Adipocyte (in vitro differentiated cells): ENCODE results near the gene PTCSC3.

Experiments
- DNase-seq: peaks from one replicate; pipeline ENCODE4 v3.0.0-alpha.2; 2015; ENCODE audit warnings: low read depth
- H3K27me3 ChIP-seq: replicated peaks from 2 replicates; pipeline ENCODE4 v1.7.0; 2013; ENCODE audit warnings: mild to moderate bottlenecking, low read length, moderate library complexity; ENCODE audit not compliant: control insufficient read depth, insufficient read depth
- H3K36me3 ChIP-seq: 2 replicates; pipeline ENCODE4 v1.7.0; 2013; ENCODE audit warnings: low read length, mild to moderate bottlenecking, moderate library complexity; ENCODE audit not compliant: control insufficient read depth, insufficient read depth, severe bottlenecking
- H3K4me1 ChIP-seq: 2 replicates; pipeline ENCODE4 v1.7.0; 2013; ENCODE audit warnings: mild to moderate bottlenecking, low read length, moderate library complexity; ENCODE audit not compliant: control insufficient read depth, insufficient read depth
- H3K4me3 ChIP-seq: 2 replicates; pipeline ENCODE4 v1.7.0; 2013; ENCODE audit warnings: mild to moderate bottlenecking, low read length, moderate library complexity
- H3K9ac ChIP-seq: 2 replicates; pipeline ENCODE4 v1.7.0; 2013; ENCODE audit warnings: mild to moderate bottlenecking, low read length, moderate library complexity
- H3K9me3 ChIP-seq: 2 replicates; pipeline ENCODE4 v1.7.0; 2013; ENCODE audit warnings: mild to moderate bottlenecking, low read length, moderate library complexity; ENCODE audit not compliant: control insufficient read depth

PTCSC3 gene

GRCh38 chr14:36173161-36173560 is 3.4 kb downstream of the PTCSC3 start:
- Histone ChIP-seq H3K9me3 (no peaks in the 10 kb centered on the region), H3K4me3 (no peak overlapping the region), H3K9ac (no peak overlapping the region), H3K36me3 (no peaks in the 10 kb centered on the region), H3K4me1 (no peaks in the 10 kb centered on the region), H3K27me3 (no peaks in the 10 kb centered on the region)
- no peak for DNase-seq

- Histone ChIP-seq H3K36me3 (no peaks in the 10 kb centered on the region), H3K4me3 (no peak overlapping the region), H3K9ac (no peak overlapping the region), H3K27me3 (peaks cover 3% of the 10 kb centered on the region), H3K4me1 (no peaks in the 10 kb centered on the region), H3K9me3 (no peaks in the 10 kb centered on the region)
- no peak for DNase-seq
These were observed 4.9 kb downstream of the PTCSC3 start for GRCh38 chr14:36171607-36172006.

GRCh38 chr14:36167431-36167830 is 9.1 kb downstream of the PTCSC3 start:
- no peaks in the 10 kb centered on the region for H3K36me3 ChIP-seq
- H3K9ac ChIP-seq: no peak overlapping the region
- H3K4me1 ChIP-seq: no peaks in the 10 kb centered on the region
- H3K27me3 ChIP-seq: peaks cover 3% of the 10 kb centered on the region
- H3K9me3 ChIP-seq: no peaks in the 10 kb centered on the region
- H3K4me3 ChIP-seq: no peak overlapping the region
- no peak for DNase-seq

- DNase-seq: no peak
- H3K4me3 ChIP-seq: no peak overlapping the region
- peaks cover 3% of the 10 kb centered on the region for H3K27me3 ChIP-seq
- no peaks in the 10 kb centered on the region for H3K36me3 ChIP-seq
- H3K9me3 ChIP-seq: no peaks in the 10 kb centered on the region
- no peaks in the 10 kb centered on the region for H3K4me1 ChIP-seq
- H3K9ac ChIP-seq: no peak overlapping the region
These were observed 13.1 kb downstream of the PTCSC3 start for GRCh38 chr14:36163451-36163850.

- Histone ChIP-seq H3K36me3 (no peaks in the 10 kb centered on the region), H3K4me1 (no peaks in the 10 kb centered on the region), H3K9ac (no peak overlapping the region), H3K27me3 (no peaks in the 10 kb centered on the region), H3K9me3 (no peaks in the 10 kb centered on the region), H3K4me3 (no peak overlapping the region)
- DNase-seq: no peak
These were observed 14.3 kb downstream of the PTCSC3 start for GRCh38 chr14:36162267-36162666.

GRCh38 chr14:36161776-36162175 is 14.7 kb downstream of the PTCSC3 start:
- H3K36me3 ChIP-seq: no peaks in the 10 kb centered on the region
- no peak overlapping the region for H3K9ac ChIP-seq
- H3K27me3 ChIP-seq: no peaks in the 10 kb centered on the region
- no peaks in the 10 kb centered on the region for H3K4me1 ChIP-seq
- no peak for DNase-seq
- no peaks in the 10 kb centered on the region for H3K9me3 ChIP-seq
- no peak overlapping the region for H3K4me3 ChIP-seq

- peaks cover 25% of the 10 kb centered on the region for H3K9me3 ChIP-seq
- no peaks in the 10 kb centered on the region for H3K4me1 ChIP-seq
- no peak overlapping the region for H3K9ac ChIP-seq
- H3K36me3 ChIP-seq: no peaks in the 10 kb centered on the region
- no peaks in the 10 kb centered on the region for H3K27me3 ChIP-seq
- no peak overlapping the region for H3K4me3 ChIP-seq
- no peak for DNase-seq
These were observed 25.2 kb downstream of the PTCSC3 start for GRCh38 chr14:36151335-36151734.

GRCh38 chr14:36134038-36134437 is 42.5 kb downstream of the PTCSC3 start:
- Histone ChIP-seq H3K9me3 (no peaks in the 10 kb centered on the region), H3K36me3 (no peaks in the 10 kb centered on the region), H3K27me3 (no peaks in the 10 kb centered on the region), H3K9ac (no peak overlapping the region), H3K4me3 (no peak overlapping the region), H3K4me1 (no peaks in the 10 kb centered on the region)
- DNase-seq: no peak

- Histone ChIP-seq H3K36me3 (no peaks in the 10 kb centered on the region), H3K9ac (no peak overlapping the region), H3K9me3 (peaks cover 2% of the 10 kb centered on the region), H3K27me3 (no peaks in the 10 kb centered on the region), H3K4me3 (no peak overlapping the region), H3K4me1 (no peaks in the 10 kb centered on the region)
- no peak for DNase-seq
These were observed 43.7 kb downstream of the PTCSC3 start for GRCh38 chr14:36132826-36133225.

GRCh38 chr14:36130186-36130585 is 46.3 kb downstream of the PTCSC3 start:
- no peak overlapping the region for H3K4me3 ChIP-seq
- H3K9me3 ChIP-seq: peaks cover 10% of the 10 kb centered on the region
- no peaks in the 10 kb centered on the region for H3K27me3 ChIP-seq
- no peaks in the 10 kb centered on the region for H3K36me3 ChIP-seq
- no peaks in the 10 kb centered on the region for H3K4me1 ChIP-seq
- H3K9ac ChIP-seq: no peak overlapping the region
- DNase-seq: no peak

- no peak overlapping the region for H3K4me3 ChIP-seq
- no peaks in the 10 kb centered on the region for H3K27me3 ChIP-seq
- no peak for DNase-seq
- no peak overlapping the region for H3K9ac ChIP-seq
- H3K36me3 ChIP-seq: no peaks in the 10 kb centered on the region
- H3K9me3 ChIP-seq: peaks cover 10% of the 10 kb centered on the region
- no peaks in the 10 kb centered on the region for H3K4me1 ChIP-seq
These were observed 47.3 kb downstream of the PTCSC3 start for GRCh38 chr14:36129181-36129580.

- H3K9ac ChIP-seq: no peak overlapping the region
- H3K4me3 ChIP-seq: no peak overlapping the region
- H3K4me1 ChIP-seq: no peaks in the 10 kb centered on the region
- no peaks in the 10 kb centered on the region for H3K36me3 ChIP-seq
- no peak for DNase-seq
- H3K27me3 ChIP-seq: no peaks in the 10 kb centered on the region
- no peaks in the 10 kb centered on the region for H3K9me3 ChIP-seq
These were observed 63.2 kb downstream of the PTCSC3 start for GRCh38 chr14:36113341-36113740.
